Ishikawa (cell line): ENCODE measurements around the gene ADAM33.

Experiments used
- CEBPB ChIP-seq: IDR thresholded peaks from 2 replicates; pipeline ENCODE4 v1.6.1; 2012
- CREB1 ChIP-seq: IDR thresholded peaks from 2 replicates; pipeline ENCODE4 v1.6.1; 2012; ENCODE audit warnings: low read depth
- EGR1 ChIP-seq: IDR thresholded peaks from 2 replicates; pipeline ENCODE4 v1.6.1; 2012
- EP300 ChIP-seq: IDR thresholded peaks from 2 replicates; pipeline ENCODE4 v1.6.1; 2012; ENCODE audit warnings: borderline replicate concordance
- FOXM1 ChIP-seq: IDR thresholded peaks from 2 replicates; pipeline ENCODE4 v1.6.1; 2012; ENCODE audit warnings: low read depth, borderline replicate concordance
- MAX ChIP-seq: IDR thresholded peaks from 2 replicates; pipeline ENCODE4 v1.6.1; 2012
- NFIC ChIP-seq: IDR thresholded peaks from 2 replicates; pipeline ENCODE4 v1.6.1; 2012
- RAD21 ChIP-seq: IDR thresholded peaks from 2 replicates; pipeline ENCODE4 v1.6.1; 2012; ENCODE audit warnings: low read depth
- REST ChIP-seq: IDR thresholded peaks from 2 replicates; pipeline ENCODE4 v1.6.1; 2012; ENCODE audit warnings: low read depth, mild to moderate bottlenecking
- TAF1 ChIP-seq: IDR thresholded peaks from 2 replicates; pipeline ENCODE4 v1.6.1; 2012; ENCODE audit warnings: low read depth, mild to moderate bottlenecking
- TCF12 ChIP-seq: IDR thresholded peaks from 2 replicates; pipeline ENCODE4 v1.6.1; 2012; ENCODE audit warnings: low read depth
- TEAD4 ChIP-seq: IDR thresholded peaks from 2 replicates; pipeline ENCODE4 v1.6.1; 2012
- USF1 ChIP-seq: IDR thresholded peaks from 2 replicates; pipeline ENCODE4 v1.6.1; 2012
- YY1 ChIP-seq: IDR thresholded peaks from 2 replicates; pipeline ENCODE4 v1.6.1; 2012; ENCODE audit warnings: low read depth
- ZBTB7A ChIP-seq: IDR thresholded peaks from 2 replicates; pipeline ENCODE4 v1.6.1; 2012; ENCODE audit warnings: low read depth

The ADAM33 gene

GRCh38 chr20:3692706-3693294 is 11.0 kb upstream of the ADAM33 start:
- TF ChIP-seq FOXM1 = no peak
- TF ChIP-seq YY1 = no peak
- TF ChIP-seq EP300 = no peak
- no peak for TF ChIP-seq TAF1
- no peak for TF ChIP-seq RAD21

- TF ChIP-seq REST = no peak
- no peak for TF ChIP-seq TCF12
- no peak for TF ChIP-seq CREB1
- TF ChIP-seq CEBPB = no peak
- TF ChIP-seq YY1 = no peak
- TF ChIP-seq EP300 = no peak
- TF ChIP-seq RAD21 = no peak
- no peak for TF ChIP-seq TEAD4
- TF ChIP-seq ZBTB7A = no peak
- TF ChIP-seq EGR1 = no peak
- TF ChIP-seq FOXM1 = no peak
- no peak for TF ChIP-seq TAF1
- no peak for TF ChIP-seq MAX
- TF ChIP-seq NFIC = no peak
- no peak for TF ChIP-seq USF1
Measured at GRCh38 chr20:3691897-3692296, 10.1 kb upstream of the ADAM33 start.

- TF ChIP-seq YY1 (no peak), CREB1 (no peak), EP300 (no peak), MAX (no peak), CEBPB (no peak), REST (no peak), USF1 (no peak)
Measured at GRCh38 chr20:3691306-3691705, 9.5 kb upstream of the ADAM33 start.

- TF ChIP-seq MAX (no peak), USF1 (no peak), REST (no peak), CEBPB (no peak), YY1 (no peak), RAD21 (no peak), TAF1 (no peak), NFIC (no peak), CREB1 (no peak)
Measured at GRCh38 chr20:3690413-3690812, 8.6 kb upstream of the ADAM33 start.
